ENCODE measurements around the gene ARHGEF11. TPM values are rescaled to one million over a fixed set of nuclear protein-coding genes. Genes with fewer than 3 reads are reported as not detected.

Gene ARHGEF11
- total RNA-seq, 2 experiments from 2014 or later = 15.3 to 16.6 TPM

DNA sequence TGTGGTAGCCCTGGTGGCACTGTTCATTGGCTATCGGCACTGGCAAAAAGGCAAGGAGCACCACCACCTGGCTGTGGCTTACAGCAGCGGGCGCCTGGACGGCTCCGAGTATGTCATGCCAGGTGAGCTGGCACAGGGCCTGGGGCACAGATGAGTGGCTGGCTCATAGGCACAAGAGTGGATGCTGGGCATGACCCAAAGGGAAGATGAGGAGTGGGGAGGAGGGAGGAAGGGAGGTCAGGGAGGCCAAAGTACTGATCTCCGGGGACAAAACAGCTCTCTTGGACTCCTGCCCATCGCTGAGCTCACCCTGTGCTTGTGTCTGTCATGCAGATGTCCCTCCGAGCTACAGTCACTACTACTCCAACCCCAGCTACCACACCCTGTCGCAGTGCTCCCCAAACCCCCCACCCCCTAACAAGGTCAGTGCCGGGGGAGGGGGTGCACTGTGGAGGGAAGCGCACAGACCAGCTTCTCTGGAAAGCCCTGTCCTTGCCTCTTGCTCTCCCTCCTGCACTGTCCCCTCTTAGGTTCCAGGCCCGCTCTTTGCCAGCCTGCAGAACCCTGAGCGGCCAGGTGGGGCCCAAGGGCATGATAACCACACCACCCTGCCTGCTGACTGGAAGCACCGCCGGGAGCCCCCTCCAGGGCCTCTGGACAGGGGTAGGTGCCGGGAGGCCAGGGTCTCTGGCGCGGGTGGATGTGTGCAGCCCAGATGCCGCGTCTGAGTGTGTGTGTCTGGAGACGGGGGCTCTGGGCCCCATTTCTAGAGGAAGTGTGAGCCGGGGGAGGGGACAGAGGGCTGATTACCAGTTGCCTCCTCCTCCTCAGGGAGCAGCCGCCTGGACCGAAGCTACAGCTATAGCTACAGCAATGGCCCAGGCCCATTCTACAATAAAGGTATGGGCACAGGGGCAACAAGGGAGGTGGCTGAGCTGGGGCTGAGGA, 132.4 kb downstream of the ARHGEF11 start:
- Mint-ChIP-seq H3K9me3 (ENCODE audit: insufficient read depth) (no peaks in the 10 kb centered on the region), H3K36me3 (ENCODE audit: low read depth) (no peaks in the 10 kb centered on the region)
- POLR2A ChIA-PET = interaction anchor here (0.6 kb wide), 1 partner anchor 43 kb away, joined by 5 read pairs; no protein-coding TSS in a partner anchor

DNA sequence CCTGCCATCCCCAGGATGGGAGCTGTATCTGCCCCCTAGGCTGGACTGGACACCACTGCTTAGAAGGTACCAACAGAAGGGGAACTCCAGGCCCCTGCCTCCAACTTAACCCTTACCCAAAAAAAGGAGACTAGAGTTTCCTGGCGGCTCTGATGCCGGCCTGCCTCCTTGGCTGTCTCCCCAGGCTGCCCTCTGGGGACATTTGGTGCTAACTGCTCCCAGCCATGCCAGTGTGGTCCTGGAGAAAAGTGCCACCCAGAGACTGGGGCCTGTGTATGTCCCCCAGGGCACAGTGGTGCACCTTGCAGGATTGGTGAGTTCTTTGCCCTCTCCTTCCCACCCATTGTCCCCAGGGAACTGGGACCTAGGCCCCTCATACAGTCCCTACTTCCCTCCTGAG, 133.2 kb downstream of the ARHGEF11 start:
- no peaks in the 10 kb centered on the region for H3K36me3 Mint-ChIP-seq (ENCODE audit: low read depth)
- POLR2A ChIA-PET = interaction anchor here (0.6 kb wide), 1 partner anchor 11 kb away, joined by 4 read pairs; no protein-coding TSS in a partner anchor
- no peak for DNase-seq
- H3K27ac Mint-ChIP-seq = no peak overlapping the region
- no peaks in the 10 kb centered on the region for H3K9me3 Mint-ChIP-seq (ENCODE audit: insufficient read depth)
- no peak for ATAC-seq
- CTCF ChIA-PET = interaction anchor here (0.9 to 2.1 kb wide), 6 partner anchors 7 to 162 kb away, joined by 3 to 4 read pairs (median 4); partner anchors contain the start of gene NTRK1
- H3K27me3 Mint-ChIP-seq (ENCODE audit: low read depth) = peaks cover 14% of the 10 kb centered on the region
- H3K4me1 Mint-ChIP-seq (ENCODE audit: low read depth) = no peaks in the 10 kb centered on the region
- no peak overlapping the region for H3K4me3 Mint-ChIP-seq

More for the DNA sequence above, 132.4 kb downstream of the ARHGEF11 start:
- DNase-seq = no peak
- CTCF ChIA-PET = interaction anchor here (1.0 to 1.6 kb wide), 2 partner anchors 21 to 23 kb away, joined by 3 read pairs; no protein-coding TSS in a partner anchor
- no peak overlapping the region for H3K4me3 Mint-ChIP-seq
- no peaks in the 10 kb centered on the region for H3K4me1 Mint-ChIP-seq (ENCODE audit: low read depth)
- H3K27me3 Mint-ChIP-seq (ENCODE audit: low read depth) = peaks cover 17% of the 10 kb centered on the region
- no peak for ATAC-seq
- H3K27ac Mint-ChIP-seq = no peak overlapping the region

- no peak overlapping the region for H3K4me3 Mint-ChIP-seq
- CTCF ChIA-PET = interaction anchor here (0.9 to 2.1 kb wide), 10 partner anchors 8 to 250 kb away, joined by 3 to 5 read pairs (median 4); partner anchors contain the start of gene NTRK1
- no peaks in the 10 kb centered on the region for H3K9me3 Mint-ChIP-seq (ENCODE audit: insufficient read depth)
- H3K27me3 Mint-ChIP-seq (ENCODE audit: low read depth) = peaks cover 11% of the 10 kb centered on the region
- H3K4me1 Mint-ChIP-seq (ENCODE audit: low read depth) = peaks cover 5% of the 10 kb centered on the region
- no peak for DNase-seq
- no peak for ATAC-seq
- H3K27ac Mint-ChIP-seq = no peak overlapping the region
- no peaks in the 10 kb centered on the region for H3K36me3 Mint-ChIP-seq (ENCODE audit: low read depth)
- POLR2A ChIA-PET = interaction anchor here (0.6 kb wide), 1 partner anchor 12 kb away, joined by 4 read pairs; no protein-coding TSS in a partner anchor
These were observed 133.8 kb downstream of the ARHGEF11 start for GRCh38 chr1:156911577-156912298.

DNA sequence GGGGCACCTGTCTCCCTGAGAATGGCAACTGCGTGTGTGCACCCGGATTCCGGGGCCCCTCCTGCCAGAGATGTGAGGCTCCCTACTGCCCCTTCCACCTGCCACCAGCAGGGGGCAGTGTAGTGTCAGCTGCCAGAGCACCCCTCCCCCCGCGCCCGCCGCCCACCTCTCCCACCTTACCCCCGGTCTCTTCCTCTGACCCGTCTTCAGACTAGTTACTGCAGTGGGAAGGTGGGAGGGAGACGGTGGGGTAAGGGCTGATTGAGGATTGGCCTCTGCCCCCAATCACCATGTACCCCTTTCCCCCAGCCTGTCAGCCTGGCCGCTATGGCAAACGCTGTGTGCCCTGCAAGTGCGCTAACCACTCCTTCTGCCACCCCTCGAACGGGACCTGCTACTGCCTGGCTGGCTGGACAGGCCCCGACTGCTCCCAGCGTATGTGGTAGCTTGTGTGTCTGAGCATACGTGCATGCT, 135.2 kb downstream of the ARHGEF11 start:
- POLR2A ChIA-PET = no interaction called here
- Mint-ChIP-seq H3K4me3 (no peak overlapping the region), H3K4me1 (ENCODE audit: low read depth) (peaks cover 5% of the 10 kb centered on the region), H3K9me3 (ENCODE audit: insufficient read depth) (no peaks in the 10 kb centered on the region), H3K27ac (no peak overlapping the region), H3K36me3 (ENCODE audit: low read depth) (no peaks in the 10 kb centered on the region), H3K27me3 (ENCODE audit: low read depth) (peaks cover 3% of the 10 kb centered on the region)
- ATAC-seq = no peak
- DNase-seq = peak; percentile 69
- CTCF ChIA-PET = interaction anchor here (0.7 to 2.8 kb wide), 13 partner anchors 9 to 203 kb away, joined by 3 to 11 read pairs (median 4); partner anchors contain the start of gene MRPL24

DNA sequence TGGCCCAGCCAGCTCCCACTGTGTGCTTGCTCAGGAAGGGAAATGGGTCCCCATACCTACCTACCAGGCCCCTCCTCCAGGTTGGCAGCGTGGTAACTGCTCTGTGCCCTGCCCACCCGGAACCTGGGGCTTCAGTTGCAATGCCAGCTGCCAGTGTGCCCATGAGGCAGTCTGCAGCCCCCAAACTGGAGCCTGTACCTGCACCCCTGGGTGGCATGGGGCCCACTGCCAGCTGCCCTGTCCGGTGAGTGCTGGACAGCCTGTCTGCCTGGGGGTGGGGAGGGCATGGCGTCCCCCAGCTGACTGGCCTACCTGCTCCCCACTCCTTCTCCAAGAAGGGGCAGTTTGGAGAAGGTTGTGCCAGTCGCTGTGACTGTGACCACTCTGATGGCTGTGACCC, 135.9 kb downstream of the ARHGEF11 start:
- ATAC-seq (no peak), DNase-seq (no peak)
- H3K36me3 Mint-ChIP-seq (ENCODE audit: low read depth) = no peaks in the 10 kb centered on the region
- no peak overlapping the region for H3K4me3 Mint-ChIP-seq
- H3K27ac Mint-ChIP-seq = no peak overlapping the region
- peaks cover 5% of the 10 kb centered on the region for H3K4me1 Mint-ChIP-seq (ENCODE audit: low read depth)
- no peaks in the 10 kb centered on the region for H3K9me3 Mint-ChIP-seq (ENCODE audit: insufficient read depth)
- CTCF ChIA-PET = interaction anchor here (0.7 to 2.8 kb wide), 10 partner anchors 10 to 162 kb away, joined by 3 to 11 read pairs (median 4); no protein-coding TSS in a partner anchor
- H3K27me3 Mint-ChIP-seq (ENCODE audit: low read depth) = peaks cover 2% of the 10 kb centered on the region
- POLR2A ChIA-PET = no interaction called here

GRCh38 chr1:156908955-156909354, 136.6 kb downstream of the ARHGEF11 start:
- Mint-ChIP-seq H3K4me3 (no peak overlapping the region), H3K27me3 (ENCODE audit: low read depth) (no peaks in the 10 kb centered on the region), H3K27ac (no peak overlapping the region), H3K36me3 (ENCODE audit: low read depth) (no peaks in the 10 kb centered on the region), H3K9me3 (ENCODE audit: insufficient read depth) (no peaks in the 10 kb centered on the region), H3K4me1 (ENCODE audit: low read depth) (peaks cover 5% of the 10 kb centered on the region)
- no peak for DNase-seq
- ATAC-seq = no peak
- ChIA-PET CTCF (interaction anchor here (0.7 to 2.8 kb wide), 5 partner anchors 14 to 52 kb away, joined by 3 to 11 read pairs (median 4); no protein-coding TSS in a partner anchor), POLR2A (no interaction called here)

GRCh38 chr1:156908541-156908940, 137.0 kb downstream of the ARHGEF11 start:
- ChIA-PET CTCF (interaction anchor here (0.9 to 2.8 kb wide), 3 partner anchors 14 to 26 kb away, joined by 3 to 11 read pairs (median 8); no protein-coding TSS in a partner anchor), POLR2A (no interaction called here)
- ATAC-seq (no peak), DNase-seq (no peak)
- Mint-ChIP-seq H3K4me1 (ENCODE audit: low read depth) (peaks cover 5% of the 10 kb centered on the region), H3K27me3 (ENCODE audit: low read depth) (no peaks in the 10 kb centered on the region), H3K9me3 (ENCODE audit: insufficient read depth) (no peaks in the 10 kb centered on the region), H3K27ac (no peak overlapping the region), H3K36me3 (ENCODE audit: low read depth) (no peaks in the 10 kb centered on the region), H3K4me3 (no peak overlapping the region)

GRCh38 chr1:156906206-156906906, 139.2 kb downstream of the ARHGEF11 start:
- ATAC-seq (no peak), DNase-seq (no peak)
- H3K4me3 Mint-ChIP-seq = no peak overlapping the region
- H3K4me1 Mint-ChIP-seq (ENCODE audit: low read depth) = peaks cover 5% of the 10 kb centered on the region
- no peaks in the 10 kb centered on the region for H3K27me3 Mint-ChIP-seq (ENCODE audit: low read depth)
- H3K36me3 Mint-ChIP-seq (ENCODE audit: low read depth) = no peaks in the 10 kb centered on the region
- H3K9me3 Mint-ChIP-seq (ENCODE audit: insufficient read depth) = no peaks in the 10 kb centered on the region
- POLR2A ChIA-PET = no interaction called here
- CTCF ChIA-PET = no interaction called here
- no peak overlapping the region for H3K27ac Mint-ChIP-seq

GRCh38 chr1:156905651-156906050, 139.9 kb downstream of the ARHGEF11 start:
- Mint-ChIP-seq H3K4me3 (no peak overlapping the region), H3K4me1 (ENCODE audit: low read depth) (peaks cover 5% of the 10 kb centered on the region), H3K36me3 (ENCODE audit: low read depth) (no peaks in the 10 kb centered on the region), H3K27me3 (ENCODE audit: low read depth) (no peaks in the 10 kb centered on the region), H3K27ac (no peak overlapping the region), H3K9me3 (ENCODE audit: insufficient read depth) (no peaks in the 10 kb centered on the region)
- ChIA-PET CTCF (no interaction called here), POLR2A (no interaction called here)
- ATAC-seq (no peak), DNase-seq (no peak)

DNA sequence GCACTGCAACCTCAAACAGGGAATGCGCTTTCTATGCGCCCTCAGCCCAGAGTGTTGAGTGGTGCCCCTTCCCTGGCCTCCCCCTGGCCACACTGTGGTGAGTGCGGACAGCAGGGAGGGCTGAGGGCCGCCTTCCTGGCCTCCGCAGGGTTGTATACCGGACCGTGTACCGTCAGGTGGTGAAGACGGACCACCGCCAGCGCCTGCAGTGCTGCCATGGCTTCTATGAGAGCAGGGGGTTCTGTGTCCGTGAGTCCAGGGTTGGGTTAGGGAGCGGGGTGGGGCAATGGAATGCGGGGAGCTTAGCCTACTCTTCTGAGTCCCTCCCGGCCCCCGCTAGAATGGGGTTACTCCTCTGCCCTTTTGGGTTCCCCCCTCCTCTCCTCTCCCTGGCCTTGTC, 140.4 kb downstream of the ARHGEF11 start:
- H3K4me1 Mint-ChIP-seq (ENCODE audit: low read depth) = peaks cover 5% of the 10 kb centered on the region
- peaks cover 2% of the 10 kb centered on the region for H3K27me3 Mint-ChIP-seq (ENCODE audit: low read depth)
- DNase-seq = no peak
- no peak for ATAC-seq
- no peak overlapping the region for H3K27ac Mint-ChIP-seq
- ChIA-PET POLR2A (no interaction called here), CTCF (interaction anchor here (1.3 kb wide), 1 partner anchor 56 kb away, joined by 3 read pairs; no protein-coding TSS in a partner anchor)
- no peaks in the 10 kb centered on the region for H3K36me3 Mint-ChIP-seq (ENCODE audit: low read depth)
- H3K4me3 Mint-ChIP-seq = no peak overlapping the region
- no peaks in the 10 kb centered on the region for H3K9me3 Mint-ChIP-seq (ENCODE audit: insufficient read depth)

Data from activated CD8-positive, alpha-beta T cell treated with anti-CD3 and anti-CD28 coated beads, Interleukin-2, amount 10 ng/mL, durations not matched to agents 7 days and 5 days (primary cell).